WTC11 (cell line): Measurements from ENCODE around the gene PNMA6E.

Experiments used
- NFYB ChIP-seq: sonication (generic); formaldehyde crosslinking; conservative IDR thresholded peaks from 2 replicates; pipeline ENCODE4 v1.8.0; 2022; ENCODE audit warnings: low read depth, missing genetic modification reagents
- TF ChIP-seq, protein P1 (sequence below): fragments of 200-600 bp; IDR thresholded peaks from 2 replicates; pipeline ENCODE4 v1.8.0; 2022; ENCODE audit warnings: antibody characterized with exemption
- TF ChIP-seq, protein P2 (sequence below): fragments of 250-450 bp; sonication (Bioruptor Pico); IDR thresholded peaks from 2 replicates; pipeline ENCODE4 v1.9.0; 2021; ENCODE audit warnings: moderate library complexity, mild to moderate bottlenecking, inconsistent platforms, borderline replicate concordance

DNA sequence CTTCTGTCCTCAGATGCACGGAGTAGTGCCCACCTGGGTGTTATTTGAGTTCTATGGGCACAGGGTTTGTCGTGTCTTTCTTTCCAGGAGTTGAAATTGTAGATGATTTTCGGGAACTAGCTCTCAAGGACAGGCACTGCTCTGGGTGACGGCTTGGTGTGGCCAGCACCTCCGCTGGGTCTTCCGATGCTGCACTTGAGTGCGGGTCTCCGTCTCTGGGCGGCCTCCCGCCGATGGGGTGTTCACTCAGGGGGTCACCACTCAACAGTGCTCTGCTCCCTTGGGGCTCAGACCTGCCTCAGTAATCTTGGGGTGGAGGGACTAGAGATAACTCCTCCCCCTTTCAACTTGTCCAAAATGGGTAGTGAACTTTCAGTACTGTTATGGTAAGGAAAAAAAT lies 12.6 kb upstream of the PNMA6E start:
- TF ChIP-seq, protein P1, sequence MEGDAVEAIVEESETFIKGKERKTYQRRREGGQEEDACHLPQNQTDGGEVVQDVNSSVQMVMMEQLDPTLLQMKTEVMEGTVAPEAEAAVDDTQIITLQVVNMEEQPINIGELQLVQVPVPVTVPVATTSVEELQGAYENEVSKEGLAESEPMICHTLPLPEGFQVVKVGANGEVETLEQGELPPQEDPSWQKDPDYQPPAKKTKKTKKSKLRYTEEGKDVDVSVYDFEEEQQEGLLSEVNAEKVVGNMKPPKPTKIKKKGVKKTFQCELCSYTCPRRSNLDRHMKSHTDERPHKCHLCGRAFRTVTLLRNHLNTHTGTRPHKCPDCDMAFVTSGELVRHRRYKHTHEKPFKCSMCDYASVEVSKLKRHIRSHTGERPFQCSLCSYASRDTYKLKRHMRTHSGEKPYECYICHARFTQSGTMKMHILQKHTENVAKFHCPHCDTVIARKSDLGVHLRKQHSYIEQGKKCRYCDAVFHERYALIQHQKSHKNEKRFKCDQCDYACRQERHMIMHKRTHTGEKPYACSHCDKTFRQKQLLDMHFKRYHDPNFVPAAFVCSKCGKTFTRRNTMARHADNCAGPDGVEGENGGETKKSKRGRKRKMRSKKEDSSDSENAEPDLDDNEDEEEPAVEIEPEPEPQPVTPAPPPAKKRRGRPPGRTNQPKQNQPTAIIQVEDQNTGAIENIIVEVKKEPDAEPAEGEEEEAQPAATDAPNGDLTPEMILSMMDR = no peak
- TF ChIP-seq, protein P2, sequence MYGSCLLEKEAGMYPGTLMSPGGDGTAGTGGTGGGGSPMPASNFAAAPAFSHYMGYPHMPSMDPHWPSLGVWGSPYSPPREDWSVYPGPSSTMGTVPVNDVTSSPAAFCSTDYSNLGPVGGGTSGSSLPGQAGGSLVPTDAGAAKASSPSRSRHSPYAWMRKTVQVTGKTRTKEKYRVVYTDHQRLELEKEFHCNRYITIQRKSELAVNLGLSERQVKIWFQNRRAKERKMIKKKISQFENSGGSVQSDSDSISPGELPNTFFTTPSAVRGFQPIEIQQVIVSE = no peak
- TF ChIP-seq NFYB (CRISPR knock-in tag) = no peak
